A549 (cell line): ENCODE results near the gene CD70. TPM values are rescaled to one million over a fixed set of nuclear protein-coding genes. Genes with fewer than 3 reads are reported as not detected.
A peak's percentile ranks its signal among the peaks of the same experiment; 100 is the strongest.

ENCODE experiments used
- ATAC-seq, 2 experiments: fragments of 200-7000 bp in 1 of 2; fragments of >200 bp in 1 of 2; cut with Nextera tagmentation in 1 of 2; cut with Tn5 transposase in 1 of 2; 3 replicates each; pipeline versions ENCODE4 v1.8.0 to v1.9.1; 2018 to 2020; ENCODE audit warnings: mild to moderate bottlenecking in 1 of 2, moderate library complexity in 1 of 2
- CTCF ChIA-PET: fragments of 300-600 bp; sonication (Branson Sonifier 250); formaldehyde crosslinking; extraction: SDS; loops from one replicate; lab custom pipeline; 2021; ENCODE audit warnings: antibody characterized with exemption, inconsistent platforms; lab: Yijun Ruan, JAX
- POLR2A ChIA-PET: fragments of 350-600 bp; formaldehyde crosslinking; extraction: SDS; loops from one replicate; lab custom pipeline; 2021; ENCODE audit warnings: antibody characterized with exemption, inconsistent platforms; lab: Yijun Ruan, JAX
- DNase-seq, 2 experiments: peaks; one replicate each; pipeline versions ENCODE4 v3.0.0 to v3.0.0-alpha.2; 2011 to 2016; ENCODE audit warnings: low read depth in 1 of 2, low spot score in 1 of 2
- FAIRE-seq: peaks from 2 replicates; lab custom pipeline; 2011; peaks lifted over from hg19 to GRCh38; lab: Jason Lieb, UNC
- H3K27ac ChIP-seq, 2 experiments: fragments of >200 bp; sonication (Bioruptor Twin); formaldehyde crosslinking; 3 replicates each; pipeline ENCODE4 v1.5.1; 2016 to 2017
- H3K4me1 ChIP-seq: fragments of >200 bp; sonication (Bioruptor Twin); formaldehyde crosslinking; 3 replicates; pipeline ENCODE4 v1.6.1; 2016
- H3K4me2 ChIP-seq: fragments of >200 bp; sonication (Bioruptor Twin); formaldehyde crosslinking; 3 replicates; pipeline ENCODE4 v1.6.1; 2016
- H3K4me3 ChIP-seq: fragments of >200 bp; sonication (Bioruptor Twin); formaldehyde crosslinking; 3 replicates; pipeline ENCODE4 v1.5.1; 2016
- H3K9me3 ChIP-seq: fragments of >200 bp; sonication (Bioruptor Twin); formaldehyde crosslinking; 3 replicates; pipeline ENCODE4 v1.6.1; 2016
- ATOH8 ChIP-seq: fragments of 250-450 bp; sonication (Bioruptor Pico); IDR thresholded peaks from 2 replicates; pipeline ENCODE4 v1.5.0; 2020; ENCODE audit warnings: low read depth, mild to moderate bottlenecking, moderate library complexity
- BHLHE40 ChIP-seq: IDR thresholded peaks from 2 replicates; pipeline ENCODE4 v1.6.1; 2012; ENCODE audit warnings: low read depth, low read length, inconsistent platforms
- CBX8 ChIP-seq: fragments of 200-600 bp; sonication (generic); IDR thresholded peaks from 2 replicates; pipeline ENCODE4 v1.6.1; 2016
- CEBPB ChIP-seq, 2 experiments: fragments of >200 bp in 1 of 2; sonication (Bioruptor Twin) in 1 of 2; formaldehyde crosslinking in 1 of 2; IDR thresholded peaks; 2 replicates each; pipeline ENCODE4 v1.6.1; 2012 to 2016
- CHD4 ChIP-seq: fragments of 200-600 bp; sonication (generic); IDR thresholded peaks from 2 replicates; pipeline ENCODE4 v1.6.1; 2016; ENCODE audit warnings: antibody characterized with exemption, mild to moderate bottlenecking, borderline replicate concordance
- E2F6 ChIP-seq: IDR thresholded peaks from 2 replicates; pipeline ENCODE4 v1.6.1; 2012; ENCODE audit warnings: low read depth, borderline replicate concordance
- EHF ChIP-seq: fragments of 250-450 bp; sonication (Bioruptor Pico); IDR thresholded peaks from 2 replicates; pipeline ENCODE4 v1.5.0; 2020; ENCODE audit warnings: mild to moderate bottlenecking
- EHMT2 ChIP-seq: fragments of 200-600 bp; sonication (generic); IDR thresholded peaks from 2 replicates; pipeline ENCODE4 v1.6.1; 2016; ENCODE audit warnings: antibody characterized with exemption, low read depth, mild to moderate bottlenecking, moderate library complexity
- ESRRA ChIP-seq: fragments of 150-350 bp; IDR thresholded peaks from 2 replicates; pipeline ENCODE4 v1.6.1; 2014; ENCODE audit warnings: mild to moderate bottlenecking, low read length, borderline replicate concordance
- GATA3 ChIP-seq: IDR thresholded peaks from 2 replicates; pipeline ENCODE4 v1.6.1; 2012; ENCODE audit warnings: borderline replicate concordance
- HES2 ChIP-seq: fragments of >200 bp; sonication (Bioruptor Twin); formaldehyde crosslinking; IDR thresholded peaks from 2 replicates; pipeline ENCODE4 v1.6.1; 2016
- HEYL ChIP-seq: fragments of 250-450 bp; sonication (Bioruptor Pico); IDR thresholded peaks from 2 replicates; pipeline ENCODE4 v1.8.0; 2021; ENCODE audit warnings: mild to moderate bottlenecking, moderate library complexity
- HOXA7 ChIP-seq: fragments of 250-450 bp; sonication (Bioruptor Pico); IDR thresholded peaks from 2 replicates; pipeline ENCODE4 v1.5.0; 2020; ENCODE audit warnings: mild to moderate bottlenecking, moderate library complexity
- HOXB5 ChIP-seq: fragments of 250-450 bp; sonication (Bioruptor Pico); IDR thresholded peaks from 2 replicates; pipeline ENCODE4 v1.5.0; 2020; ENCODE audit warnings: mild to moderate bottlenecking, moderate library complexity
- JUNB ChIP-seq: fragments of >200 bp; sonication (Bioruptor Twin); formaldehyde crosslinking; IDR thresholded peaks from 2 replicates; pipeline ENCODE4 v1.6.1; 2016
- KDM5A ChIP-seq: fragments of 200-600 bp; sonication (generic); IDR thresholded peaks from 2 replicates; pipeline ENCODE4 v1.6.1; 2016; ENCODE audit warnings: antibody characterized with exemption, mild to moderate bottlenecking
- MAX ChIP-seq: IDR thresholded peaks from 2 replicates; pipeline ENCODE4 v1.6.1; 2012
- MAZ ChIP-seq: fragments of 150-350 bp; IDR thresholded peaks from 2 replicates; pipeline ENCODE4 v1.6.1; 2014; ENCODE audit warnings: antibody characterized with exemption, low read depth, low read length, borderline replicate concordance
- MYC ChIP-seq: IDR thresholded peaks from 2 replicates; pipeline ENCODE4 v1.6.1; 2012; ENCODE audit warnings: mild to moderate bottlenecking, inconsistent platforms, low read length, improper control_type of control experiment, borderline replicate concordance
- NFE2L2 ChIP-seq: fragments of 150-350 bp; conservative IDR thresholded peaks from 2 replicates; pipeline ENCODE4 v1.6.1; 2014; ENCODE audit warnings: low read length
- NR3C1 ChIP-seq: fragments of >200 bp; sonication (Bioruptor Twin); formaldehyde crosslinking; IDR thresholded peaks from 3 replicates; pipeline ENCODE4 v1.6.1; 2017
- PBX3 ChIP-seq: IDR thresholded peaks from 2 replicates; pipeline ENCODE4 v1.6.1; 2012
- POLR2AphosphoS2 ChIP-seq: conservative IDR thresholded peaks from 2 replicates; pipeline ENCODE4 v1.6.1; 2012; ENCODE audit warnings: low read length, improper control_type of control experiment, inconsistent platforms
- RARB ChIP-seq: fragments of 250-450 bp; sonication (Bioruptor Pico); IDR thresholded peaks from 2 replicates; pipeline ENCODE4 v1.8.0; 2021; ENCODE audit warnings: mild to moderate bottlenecking, moderate library complexity
- REST ChIP-seq: fragments of 200-600 bp; sonication (generic); IDR thresholded peaks from 2 replicates; pipeline ENCODE4 v1.6.1; 2016; ENCODE audit warnings: antibody characterized with exemption, mild to moderate bottlenecking, moderate library complexity
- RFX5 ChIP-seq: fragments of 450-650 bp; IDR thresholded peaks from 2 replicates; pipeline ENCODE4 v1.7.1; 2014; ENCODE audit warnings: antibody characterized with exemption, mild to moderate bottlenecking, moderate library complexity
- SREBF2 ChIP-seq: fragments of 450-650 bp; IDR thresholded peaks from 2 replicates; pipeline ENCODE4 v1.6.1; 2014; ENCODE audit warnings: mild to moderate bottlenecking, moderate library complexity
- TFCP2L1 ChIP-seq: fragments of 250-450 bp; sonication (Bioruptor Pico); IDR thresholded peaks from 2 replicates; pipeline ENCODE4 v1.5.0; 2021; ENCODE audit warnings: mild to moderate bottlenecking
- TP53 ChIP-seq: fragments of 250-450 bp; sonication (Bioruptor Pico); IDR thresholded peaks from 2 replicates; pipeline ENCODE4 v1.5.0; 2021; ENCODE audit warnings: mild to moderate bottlenecking, moderate library complexity
- ZC3H11A ChIP-seq: fragments of 450-650 bp; IDR thresholded peaks from 2 replicates; pipeline ENCODE4 v1.6.1; 2014; ENCODE audit warnings: antibody characterized with exemption, mild to moderate bottlenecking
- WGBS: methylation state at CpG from one replicate; pipeline ENCODE4 v1.1.6; 2017; ENCODE audit errors: missing lambda C conversion rate; 5-methylcytosine and 5-hydroxymethylcytosine counted together
- polyA plus RNA-seq, 4 experiments: library from polyadenylated mRNA; depleted of rRNA in 3 of 4; stranded (reverse); fragments of >200 nt; fragmentation: RNase III in 1 of 4; extraction: RNeasy Plus Mini Kit Qiagen cat#74134 plus additional on column Dnase treatment in 1 of 4; gene quantifications; 2 replicates in 3 of 4; 3 replicates in 1 of 4; pipeline ENCODE4 v1.2.3, GENCODE V29; 2011 to 2017

CD70 gene
- polyA plus RNA-seq, 2 of the 4 experiments (the other 2 are of a cell fraction), result 7.7 to 35.7 TPM

GRCh38 chr19:6568816-6569215 lies 22.1 kb downstream of the CD70 start:
- 45% methylated on average over 3 of the region's 3 CpGs for WGBS
- Histone ChIP-seq H3K4me2 (peak overlapping the region; percentile 68), H3K4me1 (peaks cover 16% of the 10 kb centered on the region), H3K27ac (peak overlapping the region; percentile 50 to 59), H3K4me3 (no peak overlapping the region), H3K9me3 (peaks cover 12% of the 10 kb centered on the region)
- ATAC-seq, result no peak
- no peak for TF ChIP-seq EHMT2
- TF ChIP-seq MAX, result no peak
- TF ChIP-seq JUNB, result no peak
- no peak for TF ChIP-seq ESRRA
- TF ChIP-seq CEBPB (IDR thresholded peaks at IDR 0.05), result no peak
- TF ChIP-seq RFX5, result no peak
- TF ChIP-seq NFE2L2, result no peak
- TF ChIP-seq HOXA7 (CRISPR knock-in tag), result no peak
- TF ChIP-seq HES2, result no peak
- TF ChIP-seq TP53 (CRISPR knock-in tag), result no peak
- no peak for TF ChIP-seq ATOH8 (CRISPR knock-in tag)
- no peak for TF ChIP-seq MYC
- no peak for TF ChIP-seq HOXB5 (CRISPR knock-in tag)
- TF ChIP-seq KDM5A, result no peak
- CTCF ChIA-PET, result interaction anchor here (1.1 to 1.5 kb wide), 2 partner anchors 17 to 64 kb away, joined by 3 to 5 read pairs; no protein-coding TSS in a partner anchor
- no peak for FAIRE-seq
- POLR2A ChIA-PET, result interaction anchor here (0.6 to 1.5 kb wide), 2 partner anchors 12 to 38 kb away, joined by 3 read pairs; partner anchors contain the start of gene TNFSF9
- DNase-seq, result no peak

GRCh38 chr19:6568010-6568526 lies 22.9 kb downstream of the CD70 start:
- peaks cover 12% of the 10 kb centered on the region for H3K9me3 ChIP-seq
- WGBS, result 7% methylated on average over 8 of the region's 8 CpGs
- ATAC-seq (peak in 1 of 2 experiments; percentile 63; a peak in 4 of 6 replicates), DNase-seq (peak in 1 of 2 experiments; percentile 59), FAIRE-seq (no peak)
- peak overlapping the region; percentile 68 for H3K4me2 ChIP-seq
- POLR2A ChIA-PET, result no interaction called here
- H3K4me1 ChIP-seq, result peaks cover 16% of the 10 kb centered on the region
- H3K27ac ChIP-seq, result peak overlapping the region; percentile 50 to 59
- CTCF ChIA-PET, result interaction anchor here (1.6 kb wide), 1 partner anchor 16 kb away, joined by 4 read pairs; no protein-coding TSS in a partner anchor
- no peak overlapping the region for H3K4me3 ChIP-seq
- TF ChIP-seq RARB (CRISPR knock-in tag) (no peak), PBX3 (no peak), REST (no peak), SREBF2 (no peak), E2F6 (no peak), EHMT2 (no peak), MAZ (no peak), CBX8 (no peak), HEYL (CRISPR knock-in tag) (no peak), EHF (CRISPR knock-in tag) (no peak), MYC (no peak), BHLHE40 (no peak), CHD4 (no peak), HES2 (no peak), POLR2AphosphoS2 (no peak), TFCP2L1 (CRISPR knock-in tag) (no peak), HOXB5 (CRISPR knock-in tag) (no peak), GATA3 (peak; percentile 52; the same call in 1 of the 2 replicates), NR3C1 (no peak), ZC3H11A (no peak), CEBPB (IDR thresholded peaks at IDR 0.05) (no peak), NFE2L2 (no peak)
